BLaER1 (cell line): Measurements from ENCODE around the gene FTCD.
A peak's percentile ranks its signal among the peaks of the same experiment; 100 is the strongest.

ENCODE experiments used
- H3K27ac ChIP-seq: shearing (Covaris generic); formaldehyde crosslinking; 2 replicates; pipeline ENCODE4 v1.8.1; 2022
- H3K27me3 ChIP-seq: shearing (Covaris generic); formaldehyde crosslinking; 2 replicates; pipeline ENCODE4 v1.8.1; 2022
- H3K36me3 ChIP-seq: shearing (Covaris generic); formaldehyde crosslinking; 2 replicates; pipeline ENCODE4 v1.8.1; 2022
- H3K4me1 ChIP-seq: shearing (Covaris generic); formaldehyde crosslinking; 2 replicates; pipeline ENCODE4 v1.8.1; 2022
- H3K4me2 ChIP-seq: shearing (Covaris generic); formaldehyde crosslinking; 2 replicates; pipeline ENCODE4 v1.8.1; 2022
- H3K4me3 ChIP-seq: shearing (Covaris generic); formaldehyde crosslinking; 2 replicates; pipeline ENCODE4 v1.8.1; 2022
- H3K9ac ChIP-seq: shearing (Covaris generic); formaldehyde crosslinking; 2 replicates; pipeline ENCODE4 v1.8.1; 2022
- H3K9me3 ChIP-seq: shearing (Covaris generic); formaldehyde crosslinking; 2 replicates; pipeline ENCODE4 v1.8.1; 2022
- H4K20me1 ChIP-seq: shearing (Covaris generic); formaldehyde crosslinking; 2 replicates; pipeline ENCODE4 v1.8.1; 2022
- Cebpa-rat ChIP-seq: shearing (Covaris generic); IDR thresholded peaks from 2 replicates; pipeline ENCODE4 v1.8.1; 2022

FTCD gene

DNA sequence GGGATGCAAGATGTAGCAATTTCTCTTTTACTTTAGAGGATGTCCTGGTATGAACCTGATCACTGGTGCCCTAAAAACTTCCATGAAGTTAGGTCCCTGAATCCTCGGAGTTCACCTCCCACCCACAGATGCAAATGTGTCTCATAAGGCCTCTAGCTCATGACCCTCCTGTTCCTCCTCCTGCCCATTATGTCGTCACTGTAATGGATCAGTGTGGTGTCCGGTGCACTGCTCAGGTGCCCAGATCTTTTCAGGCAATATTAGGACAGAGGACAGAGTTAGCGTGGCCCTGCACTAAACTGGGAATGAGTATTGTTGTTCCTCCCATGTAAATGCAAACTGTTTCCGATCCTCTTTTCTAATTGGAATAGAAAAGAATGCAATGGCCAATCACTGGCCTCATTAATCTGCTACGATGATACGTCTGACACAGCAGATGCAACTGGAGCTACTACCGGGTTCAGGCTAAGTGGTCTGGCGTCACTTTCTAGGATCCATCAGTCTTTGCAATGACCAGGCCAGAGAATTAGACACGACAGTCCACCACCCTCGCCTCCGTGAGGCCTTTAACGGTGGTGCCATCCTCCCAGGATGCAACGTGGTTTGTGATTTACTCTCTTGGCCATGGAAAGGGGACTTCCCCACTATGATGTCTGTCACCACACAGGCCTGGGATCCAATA, 60.8 kb downstream of the FTCD start:
- Histone ChIP-seq H3K4me2 (no peak overlapping the region), H3K4me1 (peaks cover 42% of the 10 kb centered on the region), H3K4me3 (no peak overlapping the region), H3K9me3 (peaks cover 8% of the 10 kb centered on the region), H3K9ac (no peak overlapping the region), H4K20me1 (peaks cover 2% of the 10 kb centered on the region; the same call in 1 of the 2 replicates), H3K36me3 (no peaks in the 10 kb centered on the region), H3K27me3 (peaks cover 10% of the 10 kb centered on the region), H3K27ac (no peak overlapping the region)
- no peak for TF ChIP-seq Cebpa-rat

GRCh38 chr21:46093668-46094400, 61.5 kb downstream of the FTCD start:
- TF ChIP-seq Cebpa-rat: no peak
- no peak overlapping the region for H3K9ac ChIP-seq

GRCh38 chr21:46092811-46093667, 62.3 kb downstream of the FTCD start:
- Histone ChIP-seq H3K27me3 (no peaks in the 10 kb centered on the region), H3K9ac (no peak overlapping the region), H3K27ac (no peak overlapping the region), H4K20me1 (no peaks in the 10 kb centered on the region), H3K4me2 (peak overlapping the region; percentile 90; the same call in 1 of the 2 replicates), H3K36me3 (no peaks in the 10 kb centered on the region), H3K4me1 (peaks cover 38% of the 10 kb centered on the region), H3K9me3 (peaks cover 24% of the 10 kb centered on the region), H3K4me3 (no peak overlapping the region)
- TF ChIP-seq Cebpa-rat: no peak

More at GRCh38 chr21:46093668-46094400, 61.5 kb downstream of the FTCD start:
- Histone ChIP-seq H3K4me1 (peaks cover 40% of the 10 kb centered on the region), H4K20me1 (no peaks in the 10 kb centered on the region), H3K9me3 (peaks cover 16% of the 10 kb centered on the region), H3K36me3 (no peaks in the 10 kb centered on the region), H3K27ac (no peak overlapping the region), H3K4me2 (no peak overlapping the region), H3K4me3 (no peak overlapping the region), H3K27me3 (peaks cover 3% of the 10 kb centered on the region)

DNA sequence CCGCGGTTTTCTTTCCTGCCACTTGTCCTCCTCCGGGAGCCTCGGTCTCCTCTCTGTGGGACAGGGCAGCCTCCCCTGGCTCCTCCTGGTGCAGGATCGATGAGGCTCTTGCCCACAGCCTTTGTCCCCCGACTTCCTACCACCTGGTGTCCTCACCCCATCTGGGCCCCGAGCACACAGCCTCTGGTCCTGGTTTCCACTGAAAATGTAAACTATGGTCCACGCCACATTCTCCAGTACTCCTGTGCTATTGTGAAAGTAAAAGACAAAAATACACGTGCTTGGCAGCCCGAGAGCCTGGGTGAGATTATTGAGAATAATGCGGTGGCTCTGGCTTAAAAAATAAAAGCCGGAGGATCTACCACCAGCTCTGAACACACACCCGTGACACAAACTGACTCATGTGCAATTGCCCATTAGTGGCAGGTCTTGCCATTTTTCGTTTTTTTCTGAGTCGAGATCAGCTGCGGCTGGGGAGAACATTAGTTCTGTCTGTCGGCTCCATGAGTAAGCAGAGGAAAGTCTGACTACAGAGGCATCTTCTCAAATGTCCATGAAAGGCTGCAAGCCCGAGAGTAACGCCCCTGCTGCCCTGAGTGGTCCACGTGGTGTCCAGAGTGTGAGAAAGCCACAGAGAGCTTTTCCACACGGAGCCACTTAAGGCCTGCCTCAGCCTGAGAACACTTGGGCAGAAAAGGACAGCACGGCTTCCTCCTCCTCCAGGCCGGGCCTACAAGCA, 63.2 kb downstream of the FTCD start:
- Histone ChIP-seq H3K27ac (peak overlapping the region; percentile 52), H3K9me3 (peaks cover 32% of the 10 kb centered on the region), H3K27me3 (no peaks in the 10 kb centered on the region), H3K4me1 (peaks cover 35% of the 10 kb centered on the region), H4K20me1 (no peaks in the 10 kb centered on the region), H3K9ac (peak overlapping the region; percentile 35), H3K4me3 (no peak overlapping the region), H3K4me2 (peak overlapping the region; percentile 90), H3K36me3 (no peaks in the 10 kb centered on the region)
- TF ChIP-seq Cebpa-rat: no peak

DNA sequence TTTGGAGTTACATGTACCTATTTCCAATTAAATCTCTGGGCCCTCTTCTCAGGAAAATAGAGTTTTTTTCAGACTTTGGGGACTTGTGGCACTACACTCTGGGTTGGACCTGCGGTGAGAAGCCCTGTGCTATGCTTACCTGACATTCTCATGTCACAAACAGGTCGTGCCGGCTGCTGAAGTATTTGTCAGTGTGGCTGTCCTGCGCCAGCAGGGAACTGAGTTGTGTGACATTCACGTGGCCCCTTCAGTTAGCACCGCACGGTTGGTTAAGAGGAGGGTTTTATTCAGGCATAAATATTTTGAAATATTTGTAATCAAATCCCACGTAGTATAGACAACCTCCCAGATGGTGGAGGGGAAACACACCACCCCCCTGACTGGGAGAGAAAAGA, 63.8 kb downstream of the FTCD start:
- H3K27ac ChIP-seq: peak overlapping the region; percentile 52
- no peak overlapping the region for H3K4me3 ChIP-seq
- peak overlapping the region; percentile 90 for H3K4me2 ChIP-seq
- no peaks in the 10 kb centered on the region for H3K36me3 ChIP-seq
- peaks cover 38% of the 10 kb centered on the region for H3K9me3 ChIP-seq
- no peaks in the 10 kb centered on the region for H4K20me1 ChIP-seq
- peak overlapping the region; percentile 35 for H3K9ac ChIP-seq
- H3K4me1 ChIP-seq: peaks cover 29% of the 10 kb centered on the region
- no peak for TF ChIP-seq Cebpa-rat
- H3K27me3 ChIP-seq: no peaks in the 10 kb centered on the region

- Histone ChIP-seq H3K4me2 (peak overlapping the region; percentile 90), H4K20me1 (no peaks in the 10 kb centered on the region), H3K4me1 (peaks cover 26% of the 10 kb centered on the region), H3K4me3 (no peak overlapping the region), H3K9me3 (peaks cover 42% of the 10 kb centered on the region), H3K27ac (no peak overlapping the region), H3K36me3 (no peaks in the 10 kb centered on the region), H3K27me3 (no peaks in the 10 kb centered on the region), H3K9ac (no peak overlapping the region)
- TF ChIP-seq Cebpa-rat: no peak
Measured at GRCh38 chr21:46091118-46091517, 64.3 kb downstream of the FTCD start.

- no peak for TF ChIP-seq Cebpa-rat
- no peak overlapping the region for H3K4me3 ChIP-seq
- no peak overlapping the region for H3K27ac ChIP-seq
- no peak overlapping the region for H3K9ac ChIP-seq
- no peaks in the 10 kb centered on the region for H4K20me1 ChIP-seq
- no peaks in the 10 kb centered on the region for H3K27me3 ChIP-seq
- H3K9me3 ChIP-seq: peaks cover 46% of the 10 kb centered on the region
- H3K4me1 ChIP-seq: peaks cover 26% of the 10 kb centered on the region
- no peak overlapping the region for H3K4me2 ChIP-seq
- no peaks in the 10 kb centered on the region for H3K36me3 ChIP-seq
Measured at GRCh38 chr21:46089285-46089684, 66.1 kb downstream of the FTCD start.

DNA sequence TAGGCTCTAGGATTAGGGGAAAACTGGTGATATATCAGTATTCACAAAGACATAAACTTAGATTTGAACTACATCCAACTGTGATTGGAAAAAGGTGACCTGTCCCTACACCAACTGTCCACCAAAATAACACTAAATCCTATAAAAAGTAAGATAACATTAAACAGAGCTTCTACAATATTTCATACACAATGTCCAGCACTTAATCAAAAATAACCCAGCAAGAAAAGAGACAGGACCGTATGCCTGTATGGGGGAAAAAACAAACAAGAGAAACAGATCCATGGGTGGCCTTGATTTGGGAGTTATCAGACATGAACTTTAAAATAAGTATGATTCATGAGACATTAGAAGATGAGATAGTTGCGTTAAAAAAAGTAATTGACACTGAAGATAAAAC, 67.2 kb downstream of the FTCD start:
- Histone ChIP-seq H3K36me3 (no peaks in the 10 kb centered on the region), H4K20me1 (no peaks in the 10 kb centered on the region), H3K9me3 (peaks cover 46% of the 10 kb centered on the region), H3K9ac (no peak overlapping the region), H3K27me3 (no peaks in the 10 kb centered on the region), H3K4me1 (peaks cover 21% of the 10 kb centered on the region), H3K27ac (no peak overlapping the region), H3K4me3 (no peak overlapping the region), H3K4me2 (no peak overlapping the region)
- TF ChIP-seq Cebpa-rat: no peak

DNA sequence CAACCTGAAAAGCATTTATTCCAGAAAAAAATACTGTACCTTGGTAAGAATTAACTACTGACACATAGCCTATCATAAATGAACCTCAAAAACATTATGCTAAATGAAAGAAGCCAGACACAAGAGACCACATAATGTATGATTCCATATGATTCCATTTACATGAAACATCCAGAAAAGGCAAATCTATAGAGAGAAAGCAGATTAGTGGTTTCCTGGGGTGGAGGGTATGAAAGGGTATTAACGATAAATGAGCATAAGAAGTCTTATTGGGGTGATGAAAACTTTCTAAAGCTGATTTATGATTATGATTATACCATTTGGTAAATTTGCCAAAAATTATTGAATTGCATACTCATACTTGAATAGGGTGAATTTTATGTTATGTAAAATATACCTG, 67.7 kb downstream of the FTCD start:
- Histone ChIP-seq H4K20me1 (no peaks in the 10 kb centered on the region), H3K4me3 (no peak overlapping the region), H3K9me3 (peaks cover 46% of the 10 kb centered on the region), H3K9ac (no peak overlapping the region), H3K36me3 (no peaks in the 10 kb centered on the region), H3K27me3 (no peaks in the 10 kb centered on the region), H3K4me1 (peaks cover 16% of the 10 kb centered on the region), H3K27ac (no peak overlapping the region), H3K4me2 (no peak overlapping the region)
- TF ChIP-seq Cebpa-rat: no peak
